ENCODE data around the gene WDR81. TPM values are rescaled to one million over a fixed set of nuclear protein-coding genes. Genes with fewer than 3 reads are reported as not detected.

WDR81 gene
- total RNA-seq, 1 experiment from 2014 or later = 29.5 TPM

- no TSS peak for BruUV-seq (replicated peaks)
- POLR2A ChIA-PET = interaction anchor here (0.7 kb wide), 1 partner anchor 50 kb away, joined by 4 read pairs; no protein-coding TSS in a partner anchor
- Histone ChIP-seq H3K9me3 (ENCODE audit: control insufficient read depth, insufficient read depth, low read depth, low read length) (no peaks in the 10 kb centered on the region), H3K36me3 (ENCODE audit: control insufficient read depth, insufficient read depth, low read length) (no peaks in the 10 kb centered on the region), H3K27me3 (ENCODE audit: control insufficient read depth, insufficient read depth, low read length) (no peaks in the 10 kb centered on the region), H3K4me1 (ENCODE audit: control insufficient read depth, insufficient read depth, low read length) (peaks cover 3% of the 10 kb centered on the region), H3K4me3 (ENCODE audit: low read depth in 2 of 2, low read length in 2 of 2) (no peak overlapping the region), H3K27ac (ENCODE audit: low read length) (no peak overlapping the region)
- ATAC-seq (no peak), DNase-seq (ENCODE audit: low read depth, low spot score) (no peak)
- CTCF ChIA-PET = interaction anchor here (0.6 kb wide), 1 partner anchor 257 kb away, joined by 3 read pairs; no protein-coding TSS in a partner anchor
- intact Hi-C loops (cut with micrococcal nuclease; ENCODE audit: unreplicated experiment) = no loop called here
- in situ Hi-C loops (cut with HindIII; ENCODE audit: low pct_unique_long_range_greater_than_20kb, low sequenced_read_pairs) = no loop called here
- TF ChIP-seq, protein P1, sequence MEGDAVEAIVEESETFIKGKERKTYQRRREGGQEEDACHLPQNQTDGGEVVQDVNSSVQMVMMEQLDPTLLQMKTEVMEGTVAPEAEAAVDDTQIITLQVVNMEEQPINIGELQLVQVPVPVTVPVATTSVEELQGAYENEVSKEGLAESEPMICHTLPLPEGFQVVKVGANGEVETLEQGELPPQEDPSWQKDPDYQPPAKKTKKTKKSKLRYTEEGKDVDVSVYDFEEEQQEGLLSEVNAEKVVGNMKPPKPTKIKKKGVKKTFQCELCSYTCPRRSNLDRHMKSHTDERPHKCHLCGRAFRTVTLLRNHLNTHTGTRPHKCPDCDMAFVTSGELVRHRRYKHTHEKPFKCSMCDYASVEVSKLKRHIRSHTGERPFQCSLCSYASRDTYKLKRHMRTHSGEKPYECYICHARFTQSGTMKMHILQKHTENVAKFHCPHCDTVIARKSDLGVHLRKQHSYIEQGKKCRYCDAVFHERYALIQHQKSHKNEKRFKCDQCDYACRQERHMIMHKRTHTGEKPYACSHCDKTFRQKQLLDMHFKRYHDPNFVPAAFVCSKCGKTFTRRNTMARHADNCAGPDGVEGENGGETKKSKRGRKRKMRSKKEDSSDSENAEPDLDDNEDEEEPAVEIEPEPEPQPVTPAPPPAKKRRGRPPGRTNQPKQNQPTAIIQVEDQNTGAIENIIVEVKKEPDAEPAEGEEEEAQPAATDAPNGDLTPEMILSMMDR (IDR thresholded peaks at IDR 0.05) = no peak
- TF ChIP-seq SIN3A (IDR thresholded peaks at IDR 0.05; ENCODE audit: borderline replicate concordance, insufficient read depth, low read depth, low read length) (no peak), REST (IDR thresholded peaks at IDR 0.05; ENCODE audit: insufficient read depth in 1 of 2, low read depth in 2 of 2, low read length in 1 of 2) (no peak), POLR2AphosphoS5 (IDR thresholded peaks at IDR 0.05; ENCODE audit: low read depth, low read length) (no peak), TCF7L2 (IDR thresholded peaks at IDR 0.05; ENCODE audit: low read depth, low read length) (no peak)
Observed at GRCh38 chr17:1726626-1727257, 2.2 kb downstream of the WDR81 start.

DNA sequence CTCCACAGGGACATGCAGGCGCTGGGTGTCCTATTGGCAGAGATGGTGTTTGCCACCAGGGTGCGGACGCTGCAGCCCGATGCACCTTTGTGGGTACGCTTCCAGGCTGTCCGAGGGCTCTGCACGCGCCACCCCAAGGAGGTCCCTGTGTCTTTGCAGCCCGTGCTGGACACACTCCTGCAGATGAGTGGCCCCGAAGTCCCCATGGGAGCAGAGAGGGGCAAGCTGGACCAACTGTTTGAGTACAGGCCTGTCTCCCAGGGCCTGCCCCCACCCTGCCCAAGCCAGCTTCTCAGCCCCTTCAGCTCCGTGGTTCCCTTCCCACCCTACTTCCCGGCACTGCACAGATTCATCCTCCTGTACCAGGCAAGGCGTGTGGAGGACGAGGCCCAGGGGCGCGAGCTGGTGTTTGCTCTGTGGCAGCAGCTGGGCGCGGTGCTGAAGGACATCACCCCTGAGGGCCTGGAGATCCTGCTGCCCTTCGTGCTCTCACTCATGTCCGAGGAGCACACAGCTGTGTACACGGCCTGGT lies 2.8 kb downstream of the WDR81 start:
- no peak overlapping the region for H3K27ac ChIP-seq (ENCODE audit: low read length)
- in situ Hi-C loops (cut with HindIII; ENCODE audit: low pct_unique_long_range_greater_than_20kb, low sequenced_read_pairs) = no loop called here
- H3K9me3 ChIP-seq (ENCODE audit: control insufficient read depth, insufficient read depth, low read depth, low read length) = no peaks in the 10 kb centered on the region
- H3K4me1 ChIP-seq (ENCODE audit: control insufficient read depth, insufficient read depth, low read length) = peaks cover 3% of the 10 kb centered on the region
- no peaks in the 10 kb centered on the region for H3K36me3 ChIP-seq (ENCODE audit: control insufficient read depth, insufficient read depth, low read length)
- no peak for DNase-seq (ENCODE audit: low read depth, low spot score)
- intact Hi-C loops (cut with micrococcal nuclease; ENCODE audit: unreplicated experiment) = no loop called here
- no TSS peak for BruUV-seq (replicated peaks)
- no peak for ATAC-seq
- H3K27me3 ChIP-seq (ENCODE audit: control insufficient read depth, insufficient read depth, low read length) = no peaks in the 10 kb centered on the region
- ChIA-PET CTCF (no interaction called here), POLR2A (no interaction called here)
- TF ChIP-seq SIN3A (IDR thresholded peaks at IDR 0.05; ENCODE audit: borderline replicate concordance, insufficient read depth, low read depth, low read length) = no peak
- TF ChIP-seq TCF7L2 (IDR thresholded peaks at IDR 0.05; ENCODE audit: low read depth, low read length) = no peak
- TF ChIP-seq REST (IDR thresholded peaks at IDR 0.05; ENCODE audit: insufficient read depth in 1 of 2, low read depth in 2 of 2, low read length in 1 of 2) = no peak
- no peak for TF ChIP-seq POLR2AphosphoS5 (IDR thresholded peaks at IDR 0.05; ENCODE audit: low read depth, low read length)
- TF ChIP-seq, protein P1 (IDR thresholded peaks at IDR 0.05) = no peak
- no peak overlapping the region for H3K4me3 ChIP-seq (ENCODE audit: low read depth in 2 of 2, low read length in 2 of 2)

All from Panc1 (cell line).